ENCODE results near the gene ACTRT2.

GRCh38 chr1:3049164-3049563 is 27.9 kb downstream of the ACTRT2 start:
- TF ChIP-seq CREB5 (CRISPR knock-in tag; IDR thresholded peaks at IDR 0.05; ENCODE audit: low read depth) = no peak
- no peak for TF ChIP-seq ZFP30 (CRISPR knock-in tag; IDR thresholded peaks at IDR 0.05)
- no peak for TF ChIP-seq ZC3H10 (CRISPR knock-in tag; IDR thresholded peaks at IDR 0.05)
- no peak for TF ChIP-seq TOX (CRISPR knock-in tag; IDR thresholded peaks at IDR 0.05; ENCODE audit: borderline replicate concordance)
- TF ChIP-seq ZFP3 (CRISPR knock-in tag; IDR thresholded peaks at IDR 0.05) = no peak
- no peak for TF ChIP-seq OSR1 (CRISPR knock-in tag; IDR thresholded peaks at IDR 0.05)
- no peak for TF ChIP-seq PATZ1 (CRISPR knock-in tag; IDR thresholded peaks at IDR 0.05; ENCODE audit: borderline replicate concordance)
- no peak for TF ChIP-seq TCF4 (CRISPR knock-in tag; IDR thresholded peaks at IDR 0.05; ENCODE audit: borderline replicate concordance)
- TF ChIP-seq RARB (CRISPR knock-in tag; IDR thresholded peaks at IDR 0.05) = no peak
- TF ChIP-seq GLIS3 (CRISPR knock-in tag; IDR thresholded peaks at IDR 0.05) = no peak
- no peak for TF ChIP-seq CSDC2 (CRISPR knock-in tag; IDR thresholded peaks at IDR 0.05)
- TF ChIP-seq ESRRG (CRISPR knock-in tag; IDR thresholded peaks at IDR 0.05) = no peak

Data from SK-N-SH treated with all-trans-retinoic acid at 6 μM for 48 hours (cell line).